Activated B cell treated with CpG ODN at 0.5 μM for 24 hours (primary cell): ENCODE data around the gene SPEM1. TPM values are rescaled to one million over a fixed set of nuclear protein-coding genes. Genes with fewer than 3 reads are reported as not detected.

Experiments
- ATAC-seq: fragments of 200-7000 bp; cut with Tn5 transposase; one replicate; pipeline ENCODE4 v1.10.0; 2021; ENCODE audit warnings: low read depth, mild to moderate bottlenecking, moderate library complexity
- CTCF ChIA-PET: fragments of 350-600 bp; sonication (Branson Sonifier 250); formaldehyde crosslinking; loops from one replicate; lab custom pipeline; 2021; ENCODE audit warnings: antibody characterized with exemption; lab: Charles Lee
- POLR2A ChIA-PET: fragments of 350-600 bp; sonication (Branson Sonifier 250); formaldehyde crosslinking; loops from one replicate; lab custom pipeline; 2021; ENCODE audit warnings: antibody characterized with exemption; lab: Charles Lee
- DNase-seq: peaks from one replicate; pipeline ENCODE4 v3.0.0; 2022
- H3K27ac Mint-ChIP-seq: one replicate; pipeline ENCODE4 v1.8.0; 2020; ENCODE audit warnings: mixed read lengths
- H3K27me3 Mint-ChIP-seq: one replicate; pipeline ENCODE4 v1.8.0; 2021; ENCODE audit warnings: mixed read lengths
- H3K36me3 Mint-ChIP-seq: one replicate; pipeline ENCODE4 v1.8.0; 2021; ENCODE audit warnings: low read depth, mixed read lengths
- H3K4me1 Mint-ChIP-seq: one replicate; pipeline ENCODE4 v1.8.0; 2021; ENCODE audit warnings: mixed read lengths
- H3K4me3 Mint-ChIP-seq: one replicate; pipeline ENCODE4 v1.8.0; 2020; ENCODE audit warnings: mild to moderate bottlenecking, mixed read lengths
- H3K9me3 Mint-ChIP-seq: one replicate; pipeline ENCODE4 v1.8.0; 2020; ENCODE audit warnings: mixed read lengths
- intact Hi-C: fragments of 100-400 bp; cut with micrococcal nuclease; formaldehyde crosslinking; loops from one replicate; pipeline ENCODE4 v1.15.1; 2024
- total RNA-seq: library from RNA; stranded (reverse); gene quantifications from 2 replicates; pipeline ENCODE4 v1.2.3, GENCODE V29; 2022
- TF ChIP-seq, protein P1 (sequence below): fragments of 200-600 bp; IDR thresholded peaks from one replicate; pipeline ENCODE4 v1.8.0; 2022; ENCODE audit warnings: antibody characterized with exemption, mild to moderate bottlenecking

SPEM1 gene
- total RNA-seq, 1 donor from 2014 or later = not detected

DNA sequence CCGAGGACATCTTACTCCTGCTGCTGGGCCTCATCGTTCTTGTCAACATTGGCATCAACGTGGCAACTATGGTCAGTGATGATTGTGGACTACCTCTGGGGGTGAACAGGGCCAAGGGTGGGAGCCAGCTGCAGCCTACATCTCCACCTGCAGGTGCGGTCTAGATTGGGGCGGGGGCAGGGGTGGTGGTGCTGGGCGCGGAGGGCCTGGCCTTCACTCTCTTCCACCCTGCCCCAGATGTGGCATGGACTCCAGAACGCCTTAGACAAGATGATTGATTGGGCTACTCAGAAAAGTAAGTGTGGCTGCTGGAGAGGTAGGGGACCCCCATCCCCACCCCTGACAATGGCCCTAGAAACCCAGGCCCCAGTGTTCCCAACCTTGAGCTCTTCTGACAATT is 5.6 kb downstream of the SPEM1 start:
- ATAC-seq = no peak
- no peaks in the 10 kb centered on the region for H3K9me3 Mint-ChIP-seq
- TF ChIP-seq, protein P1, sequence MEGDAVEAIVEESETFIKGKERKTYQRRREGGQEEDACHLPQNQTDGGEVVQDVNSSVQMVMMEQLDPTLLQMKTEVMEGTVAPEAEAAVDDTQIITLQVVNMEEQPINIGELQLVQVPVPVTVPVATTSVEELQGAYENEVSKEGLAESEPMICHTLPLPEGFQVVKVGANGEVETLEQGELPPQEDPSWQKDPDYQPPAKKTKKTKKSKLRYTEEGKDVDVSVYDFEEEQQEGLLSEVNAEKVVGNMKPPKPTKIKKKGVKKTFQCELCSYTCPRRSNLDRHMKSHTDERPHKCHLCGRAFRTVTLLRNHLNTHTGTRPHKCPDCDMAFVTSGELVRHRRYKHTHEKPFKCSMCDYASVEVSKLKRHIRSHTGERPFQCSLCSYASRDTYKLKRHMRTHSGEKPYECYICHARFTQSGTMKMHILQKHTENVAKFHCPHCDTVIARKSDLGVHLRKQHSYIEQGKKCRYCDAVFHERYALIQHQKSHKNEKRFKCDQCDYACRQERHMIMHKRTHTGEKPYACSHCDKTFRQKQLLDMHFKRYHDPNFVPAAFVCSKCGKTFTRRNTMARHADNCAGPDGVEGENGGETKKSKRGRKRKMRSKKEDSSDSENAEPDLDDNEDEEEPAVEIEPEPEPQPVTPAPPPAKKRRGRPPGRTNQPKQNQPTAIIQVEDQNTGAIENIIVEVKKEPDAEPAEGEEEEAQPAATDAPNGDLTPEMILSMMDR = no peak
- H3K27me3 Mint-ChIP-seq = peaks cover 5% of the 10 kb centered on the region
- no peak overlapping the region for H3K27ac Mint-ChIP-seq
- ChIA-PET CTCF (no interaction called here), POLR2A (interaction anchor here (1.2 kb wide), 1 partner anchor 22 kb away, joined by 3 read pairs; the partner anchor contains the start of gene TMEM256)
- no peaks in the 10 kb centered on the region for H3K4me1 Mint-ChIP-seq
- intact Hi-C loops = no loop called here
- H3K36me3 Mint-ChIP-seq = no peaks in the 10 kb centered on the region
- DNase-seq = no peak
- no peak overlapping the region for H3K4me3 Mint-ChIP-seq

GRCh38 chr17:7426203-7426863 is 6.2 kb downstream of the SPEM1 start:
- ChIA-PET CTCF (no interaction called here), POLR2A (no interaction called here)
- no peaks in the 10 kb centered on the region for H3K36me3 Mint-ChIP-seq
- intact Hi-C loops = no loop called here
- H3K4me1 Mint-ChIP-seq = no peaks in the 10 kb centered on the region
- no peak overlapping the region for H3K4me3 Mint-ChIP-seq
- no peaks in the 10 kb centered on the region for H3K9me3 Mint-ChIP-seq
- DNase-seq (no peak), ATAC-seq (no peak)
- peaks cover 5% of the 10 kb centered on the region for H3K27me3 Mint-ChIP-seq
- TF ChIP-seq, protein P1 = no peak
- H3K27ac Mint-ChIP-seq = no peak overlapping the region

- Mint-ChIP-seq H3K4me1 (no peaks in the 10 kb centered on the region), H3K27ac (no peak overlapping the region), H3K9me3 (no peaks in the 10 kb centered on the region), H3K36me3 (no peaks in the 10 kb centered on the region), H3K27me3 (peaks cover 5% of the 10 kb centered on the region), H3K4me3 (no peak overlapping the region)
- ChIA-PET POLR2A (interaction anchor here (0.5 kb wide), 1 partner anchor 139 kb away, joined by 4 read pairs; no protein-coding TSS in a partner anchor), CTCF (no interaction called here)
- DNase-seq = no peak
- intact Hi-C loops = no loop called here
- ATAC-seq = no peak
- TF ChIP-seq, protein P1 = no peak
These were observed 6.9 kb downstream of the SPEM1 start for GRCh38 chr17:7426896-7427489.

DNA sequence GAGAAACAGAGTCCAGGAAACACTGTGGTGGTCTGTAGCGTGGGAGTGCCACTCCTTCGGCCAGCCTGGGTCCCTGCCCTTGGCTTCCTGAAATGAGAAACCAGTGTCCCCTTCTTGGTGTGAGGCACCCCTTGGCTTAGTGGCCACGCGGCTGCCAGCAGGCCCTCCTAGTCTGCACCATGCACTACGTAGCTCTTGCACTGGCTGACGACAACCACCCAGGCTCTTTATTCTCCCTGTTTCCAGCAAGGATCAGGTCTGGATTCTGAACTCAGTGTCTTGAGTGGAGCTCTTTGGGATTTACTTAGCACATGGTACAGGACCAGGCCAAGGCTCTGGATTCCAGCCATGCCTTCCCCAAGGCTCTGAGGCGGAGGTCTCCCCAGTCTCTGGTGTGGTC is 7.4 kb downstream of the SPEM1 start:
- DNase-seq (no peak), ATAC-seq (no peak)
- H3K4me3 Mint-ChIP-seq = no peak overlapping the region
- H3K36me3 Mint-ChIP-seq = no peaks in the 10 kb centered on the region
- intact Hi-C loops = no loop called here
- CTCF ChIA-PET = no interaction called here
- POLR2A ChIA-PET = interaction anchor here (0.5 kb wide), 1 partner anchor 138 kb away, joined by 4 read pairs; no protein-coding TSS in a partner anchor
- peaks cover 5% of the 10 kb centered on the region for H3K27me3 Mint-ChIP-seq
- TF ChIP-seq, protein P1 = no peak
- no peaks in the 10 kb centered on the region for H3K4me1 Mint-ChIP-seq
- H3K27ac Mint-ChIP-seq = no peak overlapping the region
- no peaks in the 10 kb centered on the region for H3K9me3 Mint-ChIP-seq

DNA sequence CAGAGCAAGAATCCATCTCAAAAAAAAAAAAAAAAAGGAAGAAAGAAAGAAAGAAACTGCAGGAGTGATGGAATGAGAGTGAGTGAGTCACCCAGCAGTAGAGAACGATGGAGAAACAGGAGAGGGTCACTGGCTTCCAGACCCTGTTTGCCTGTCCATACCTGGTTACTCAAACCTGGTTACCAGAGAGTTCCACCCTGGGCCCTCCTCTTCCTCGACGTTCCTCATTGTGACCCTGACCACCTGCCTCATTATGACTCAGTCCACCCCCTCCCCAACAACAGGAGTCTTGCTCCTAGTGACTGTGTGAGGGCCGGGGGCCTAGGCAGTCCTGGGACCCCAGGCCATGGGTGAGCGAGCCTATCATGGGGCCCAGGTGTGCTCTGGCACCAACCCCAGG is 8.4 kb downstream of the SPEM1 start, which contains the start of gene SPEM3:
Gene SPEM3, plus strand, starts transcription at position 301 of the 400 bp plus-strand sequence. Its CDS starts 46 bp downstream, at position 347.
- DNase-seq (no peak), ATAC-seq (no peak)
- ChIA-PET CTCF (no interaction called here), POLR2A (interaction anchor here (0.6 kb wide), 1 partner anchor 378 kb away, joined by 9 read pairs; no protein-coding TSS in a partner anchor)
- Mint-ChIP-seq H3K36me3 (no peaks in the 10 kb centered on the region), H3K9me3 (no peaks in the 10 kb centered on the region), H3K27ac (no peak within 1 kb of the TSS), H3K4me3 (no peak within 1 kb of the TSS), H3K27me3 (peaks cover 5% of the 10 kb centered on the region), H3K4me1 (no peaks in the 10 kb centered on the region)
- TF ChIP-seq, protein P1 = no peak
- intact Hi-C loops = no loop called here
